GM21423 (cell line): ENCODE results near the gene ZYG11A.
"Not testable (repeated sequence)": the region's sequence is repeated elsewhere in the genome, so short reads cannot be mapped to it uniquely, and the experiment has no call there.

Source experiments
- ATAC-seq: cut with Tn5 transposase; IDR thresholded peaks from one replicate; pipeline ENCODE4 v1.9.1; 2021; ENCODE audit warnings: mild to moderate bottlenecking, moderate library complexity; ENCODE audit not compliant: unreplicated experiment

Gene ZYG11A

DNA sequence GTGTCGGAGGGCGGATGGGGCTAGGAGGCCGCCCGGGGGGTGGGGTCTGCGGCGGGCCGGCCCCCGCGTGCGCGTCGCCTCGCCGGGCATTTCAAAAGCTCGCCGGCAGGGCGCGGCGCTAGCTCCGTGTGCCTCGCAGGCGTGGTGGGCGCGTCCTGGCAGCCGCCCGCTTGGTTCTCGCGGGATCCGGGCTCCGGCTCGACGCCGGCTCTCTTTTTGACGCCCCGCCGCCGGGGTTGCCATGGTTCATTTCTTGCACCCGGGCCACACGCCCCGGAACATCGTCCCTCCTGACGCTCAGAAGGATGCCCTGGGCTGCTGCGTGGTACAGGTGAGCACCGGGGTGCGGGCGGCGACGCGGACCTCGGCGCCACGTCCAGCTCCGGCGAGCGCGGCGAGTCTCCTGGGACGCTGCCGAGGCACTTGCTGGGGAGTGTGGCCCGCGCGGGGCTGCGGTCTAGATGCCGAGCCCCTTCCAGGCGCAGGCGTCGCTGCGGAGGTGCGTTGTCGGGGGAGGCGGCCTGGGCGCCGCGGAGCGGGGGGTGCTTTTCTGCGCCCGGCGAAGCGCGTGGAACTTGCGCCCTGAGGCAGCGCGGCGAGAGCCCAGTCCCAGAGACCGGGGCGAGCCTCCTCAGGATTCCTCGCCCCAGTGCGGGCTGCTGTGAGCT lies at the start of gene ZYG11A:
Gene ZYG11A, plus strand, starts transcription at position 118 of the 668 bp plus-strand sequence. Its CDS starts 124 bp downstream, at position 242.
- ATAC-seq, result peak; percentile 85

DNA sequence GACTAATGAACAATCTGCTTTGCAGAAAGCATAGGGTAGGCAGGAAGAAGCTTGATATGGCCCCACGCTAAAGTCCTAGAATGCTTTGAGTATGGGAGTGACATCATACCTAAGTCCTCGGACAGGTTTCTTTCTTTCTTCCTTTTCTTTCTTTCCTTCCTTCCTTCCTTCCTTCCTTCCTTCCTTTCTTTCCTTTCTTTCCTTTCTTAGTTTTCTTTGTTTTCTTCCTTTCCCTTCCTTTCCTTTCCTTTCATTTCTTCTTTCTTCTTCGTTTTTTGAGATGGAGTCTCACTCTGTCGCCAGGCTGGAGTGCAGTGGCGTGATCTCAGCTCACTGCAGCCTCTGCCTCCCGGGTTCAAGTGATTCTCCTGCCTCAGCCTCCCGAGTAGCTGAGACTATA lies 48.8 kb upstream of the ZYG11A start:
- ATAC-seq, result not testable (repeated sequence)

DNA sequence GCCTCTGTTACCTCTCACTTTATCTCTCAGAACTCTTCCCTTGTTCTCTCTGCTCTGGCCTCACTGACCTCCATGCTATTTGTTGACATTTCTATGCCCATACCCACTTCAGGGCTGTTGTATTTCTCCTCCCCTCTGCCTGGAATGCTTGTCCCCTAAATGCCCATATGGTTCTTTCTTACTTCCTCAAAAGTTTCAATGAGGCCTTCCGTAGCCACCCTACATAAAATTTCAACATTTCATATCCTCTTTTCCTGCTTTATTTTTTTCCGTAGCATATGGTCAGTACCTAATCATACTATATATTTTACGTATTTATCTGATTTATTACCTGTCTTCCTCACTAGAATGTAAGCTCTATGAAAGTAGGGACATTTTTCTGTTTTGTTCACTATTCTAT lies 47.1 kb upstream of the ZYG11A start:
- no peak for ATAC-seq

DNA sequence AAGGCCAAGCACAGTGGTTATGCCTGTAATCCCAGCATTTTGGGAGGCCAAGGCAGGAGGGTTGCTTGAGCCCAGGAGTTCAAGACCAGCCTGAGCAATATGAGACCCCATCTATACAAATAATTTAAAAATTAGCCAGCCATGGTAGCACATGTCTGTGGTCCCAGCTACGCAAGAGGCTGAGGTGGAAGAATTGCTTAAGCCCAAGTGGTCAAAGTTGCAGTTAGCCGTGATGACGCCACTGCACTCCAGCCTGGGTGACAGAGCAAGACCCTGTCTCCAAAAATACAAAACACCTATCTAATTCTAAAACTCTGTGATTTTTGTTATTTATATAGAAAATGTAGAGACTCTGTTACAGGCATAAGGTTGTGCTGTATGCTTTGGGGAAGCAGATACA lies 44.2 kb upstream of the ZYG11A start:
- no peak for ATAC-seq

DNA sequence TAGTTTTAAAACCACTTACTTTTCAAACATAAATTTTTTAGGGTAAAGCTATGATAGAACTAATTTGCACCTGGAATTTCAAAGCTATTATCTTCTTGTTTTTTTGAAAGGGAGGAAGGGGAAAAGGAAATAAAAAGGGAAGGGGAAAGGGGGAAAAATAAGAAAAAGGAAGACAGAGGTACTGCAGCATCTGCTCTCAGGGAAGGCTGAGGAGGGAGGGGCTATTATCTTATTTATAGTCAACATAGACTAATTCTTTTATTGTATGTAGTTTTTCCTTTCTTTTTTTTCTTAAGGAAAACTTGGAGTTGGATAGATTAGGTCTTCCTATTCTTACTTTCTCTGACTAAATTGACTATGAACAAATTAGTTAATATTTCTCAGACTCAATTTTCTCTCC lies 41.5 kb upstream of the ZYG11A start:
- no peak for ATAC-seq

DNA sequence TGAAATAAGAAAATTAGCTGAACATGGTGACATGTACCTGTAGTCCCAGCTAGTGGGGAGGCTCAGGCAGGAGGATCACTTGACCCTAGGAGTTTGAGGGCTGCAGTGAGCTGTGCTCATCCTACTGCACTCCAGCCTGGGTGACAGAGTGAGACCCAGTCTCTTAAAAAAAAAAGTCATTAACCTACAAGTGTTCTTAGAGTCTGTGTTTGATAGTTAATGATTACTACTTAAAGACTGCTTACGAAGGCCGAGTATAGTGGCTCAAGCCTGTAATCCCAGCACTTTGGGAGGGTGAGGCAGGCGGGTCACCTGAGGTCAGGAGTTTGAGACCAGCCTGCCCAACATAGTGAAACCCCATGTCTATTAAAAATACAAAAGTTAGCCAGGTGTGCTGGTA lies 38.5 kb upstream of the ZYG11A start:
- not testable (repeated sequence) for ATAC-seq

DNA sequence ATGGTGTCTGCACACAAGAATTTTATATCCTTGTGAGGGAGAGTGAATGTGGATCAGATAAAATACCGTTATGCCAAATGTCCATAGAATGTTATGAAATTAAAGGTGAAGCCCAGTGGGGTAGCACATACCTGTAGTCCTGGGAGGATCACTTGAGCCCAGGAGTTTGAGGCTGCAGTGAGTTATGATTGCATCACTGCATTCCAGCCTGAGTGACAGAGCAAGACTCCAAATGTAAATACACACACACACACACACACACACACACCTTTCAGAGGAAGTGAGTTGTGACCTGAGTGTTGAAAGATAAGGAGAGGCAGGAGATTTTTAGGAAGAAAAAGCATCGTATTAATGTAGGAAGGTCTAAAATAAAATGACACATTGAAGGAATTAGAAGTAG lies 28.1 kb upstream of the ZYG11A start:
- ATAC-seq, result no peak

DNA sequence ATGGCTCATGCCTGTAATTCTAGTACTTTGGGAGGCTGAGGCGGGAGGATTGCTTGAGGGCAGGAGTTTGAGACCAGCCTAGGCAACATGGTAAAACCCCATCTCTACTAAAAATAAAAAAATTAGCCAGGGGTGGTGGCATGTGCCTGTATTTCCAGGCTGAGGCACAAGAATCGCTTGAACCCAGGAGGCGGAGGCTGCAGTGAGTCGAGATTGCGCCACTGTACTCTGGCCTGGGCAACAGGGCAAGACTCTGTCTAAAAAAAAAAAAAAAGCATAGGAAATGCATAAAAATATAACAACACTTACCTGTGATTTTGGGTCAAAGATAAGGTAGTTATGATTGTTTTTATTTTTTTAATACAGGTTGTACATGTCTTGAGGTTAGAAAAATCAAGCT lies 21.7 kb upstream of the ZYG11A start:
- ATAC-seq, result not testable (repeated sequence)

DNA sequence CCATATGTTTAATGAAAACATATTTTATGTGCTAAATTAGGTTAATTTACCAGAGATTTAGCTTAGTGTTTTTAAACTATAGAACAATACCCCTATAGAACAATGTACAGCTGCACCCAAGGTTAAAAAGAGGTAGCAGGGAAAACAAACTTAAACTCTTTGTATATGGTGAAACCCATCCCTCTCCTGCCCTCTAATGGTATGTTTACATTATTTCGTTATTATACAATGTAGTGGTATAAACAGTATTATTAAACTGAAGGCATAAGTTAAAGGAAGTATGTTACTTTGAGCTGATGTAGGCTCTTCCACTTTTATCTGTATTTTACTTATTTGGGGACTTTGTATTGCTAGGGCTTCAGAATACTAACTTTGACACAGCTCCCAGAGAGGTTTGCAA lies 16.7 kb upstream of the ZYG11A start:
- ATAC-seq, result no peak

DNA sequence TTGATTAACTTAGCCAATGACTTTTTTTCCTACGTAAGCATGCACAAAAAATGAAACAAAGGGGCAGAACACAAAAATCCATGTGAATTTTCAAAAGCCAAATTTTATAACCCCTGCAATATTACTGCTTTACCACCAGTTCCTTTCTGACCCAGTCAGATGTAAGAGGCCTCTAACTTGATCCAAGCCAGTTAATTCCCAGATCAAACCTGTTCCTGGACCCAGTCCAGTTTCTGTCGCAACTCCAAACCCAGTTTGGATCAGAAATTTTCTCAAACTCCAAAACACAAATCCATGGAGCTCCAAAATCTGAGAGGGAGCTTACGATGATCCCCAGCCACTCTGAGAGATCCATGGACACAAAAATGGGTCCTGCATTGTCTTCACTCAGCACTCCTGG lies 7.8 kb upstream of the ZYG11A start:
- ATAC-seq, result no peak

DNA sequence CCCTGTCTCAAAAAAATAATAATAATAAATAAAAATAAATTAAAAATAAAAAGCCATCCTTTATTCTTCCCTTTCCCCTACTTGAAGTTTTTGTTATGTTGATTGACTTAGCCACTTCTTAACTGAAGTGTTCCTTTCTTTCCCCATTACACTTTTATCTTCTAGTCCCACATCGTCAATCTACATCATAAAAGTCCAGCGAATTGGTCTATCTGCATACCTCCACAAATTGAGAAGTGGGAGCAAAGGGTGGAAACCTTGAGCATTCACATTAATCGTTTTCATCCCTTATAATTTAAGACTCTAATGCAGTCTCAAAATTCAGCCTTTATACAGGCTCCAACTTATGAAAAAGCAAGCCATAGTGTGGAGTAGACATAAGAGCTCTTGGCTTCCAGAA lies 6.5 kb upstream of the ZYG11A start:
- no peak for ATAC-seq

DNA sequence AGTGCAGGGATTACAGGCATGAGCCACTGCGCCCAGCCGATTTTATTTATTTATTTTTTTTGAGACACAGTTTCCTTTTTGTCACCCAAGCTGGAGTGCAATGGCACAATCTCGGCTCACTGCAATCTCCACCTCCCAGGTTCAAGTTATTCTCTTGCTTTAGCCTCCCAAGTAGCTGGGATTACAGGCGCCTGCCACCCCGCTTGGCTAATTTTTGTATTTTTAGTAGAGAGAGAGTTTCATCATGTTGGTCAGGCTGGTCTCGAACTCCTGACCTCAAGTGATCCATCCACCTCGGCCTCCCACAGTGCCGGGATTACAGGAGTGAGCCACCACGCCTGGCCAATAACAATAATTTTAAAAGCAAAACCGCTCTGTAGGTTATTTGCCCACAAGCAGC lies 3.4 kb upstream of the ZYG11A start:
- ATAC-seq, result not testable (repeated sequence)

DNA sequence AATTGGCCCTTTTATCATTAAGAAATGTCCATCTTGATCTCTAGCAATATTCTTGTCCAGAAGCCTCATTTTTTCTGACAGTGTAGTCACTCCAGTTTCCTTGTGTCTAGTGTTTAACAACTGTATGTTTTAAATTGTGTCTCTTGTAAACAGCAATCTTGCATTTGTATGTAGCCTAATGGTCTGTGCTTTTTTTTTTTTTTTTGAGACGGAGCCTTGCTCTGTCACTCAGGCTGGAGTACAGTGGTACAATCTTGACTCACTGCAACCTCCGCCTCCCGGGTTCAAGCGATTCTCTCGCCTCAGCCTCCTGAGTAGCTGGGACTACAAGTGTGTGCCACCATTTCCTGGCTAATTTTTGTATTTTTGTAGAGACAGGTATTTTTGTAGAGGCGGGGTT lies 2.6 kb downstream of the ZYG11A start:
- not testable (repeated sequence) for ATAC-seq

DNA sequence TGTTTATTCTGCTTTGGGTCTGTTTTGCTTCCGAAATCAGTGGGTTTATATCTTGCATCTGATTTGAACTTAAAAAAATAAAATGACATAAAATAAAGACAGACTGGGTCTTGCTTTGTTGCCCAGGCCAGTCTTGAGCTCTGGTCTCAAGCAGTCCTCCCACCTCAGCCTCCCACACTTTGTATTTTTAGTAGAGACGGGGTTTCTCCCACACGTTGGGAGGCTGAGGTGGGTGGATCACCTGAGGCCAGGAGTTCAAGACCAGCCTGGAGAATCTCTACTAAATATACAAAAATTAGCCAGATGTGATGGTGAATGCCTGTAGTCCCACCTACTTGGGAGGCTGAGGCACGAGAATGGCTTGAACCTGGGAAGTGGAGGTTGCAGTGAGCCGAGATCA lies 5.9 kb downstream of the ZYG11A start:
- ATAC-seq, result no peak

DNA sequence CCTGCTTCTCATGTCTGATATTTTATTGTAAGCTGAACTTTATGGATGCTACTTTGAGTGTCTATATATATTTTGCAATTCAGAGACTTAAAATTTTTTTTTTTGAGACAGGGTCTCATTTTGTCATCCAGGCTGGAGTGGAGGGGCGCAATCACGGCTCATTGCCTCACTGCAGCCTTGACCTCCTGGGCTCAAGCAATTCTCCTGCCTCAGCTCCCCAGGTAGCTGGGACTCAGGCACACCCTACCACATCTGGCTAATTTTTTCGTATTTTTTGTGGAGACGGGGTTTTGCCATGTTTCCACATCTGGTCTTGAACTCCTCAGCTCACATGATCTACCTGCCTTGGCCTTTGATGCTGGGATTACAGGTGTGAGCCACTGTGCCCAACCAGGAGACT lies 8.4 kb downstream of the ZYG11A start:
- no peak for ATAC-seq

DNA sequence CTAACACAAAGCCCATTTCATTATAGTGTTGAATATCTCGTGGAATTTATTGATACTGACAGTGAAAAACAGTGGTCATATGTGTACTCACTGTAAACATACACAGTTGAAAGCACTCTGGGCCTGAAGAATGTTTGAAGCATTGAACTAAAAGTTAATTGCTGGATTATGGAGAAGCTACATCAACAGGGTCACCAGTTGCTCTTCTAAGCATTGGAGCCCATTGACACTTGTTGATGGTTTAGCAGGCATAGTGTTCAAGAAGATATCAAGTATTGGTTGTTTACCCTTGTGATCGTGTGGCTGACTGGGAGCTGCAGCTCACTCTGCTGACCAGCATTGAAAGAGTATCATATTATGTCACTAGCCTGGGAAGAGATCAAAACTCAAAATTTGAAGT lies 10.3 kb downstream of the ZYG11A start:
- ATAC-seq, result no peak

DNA sequence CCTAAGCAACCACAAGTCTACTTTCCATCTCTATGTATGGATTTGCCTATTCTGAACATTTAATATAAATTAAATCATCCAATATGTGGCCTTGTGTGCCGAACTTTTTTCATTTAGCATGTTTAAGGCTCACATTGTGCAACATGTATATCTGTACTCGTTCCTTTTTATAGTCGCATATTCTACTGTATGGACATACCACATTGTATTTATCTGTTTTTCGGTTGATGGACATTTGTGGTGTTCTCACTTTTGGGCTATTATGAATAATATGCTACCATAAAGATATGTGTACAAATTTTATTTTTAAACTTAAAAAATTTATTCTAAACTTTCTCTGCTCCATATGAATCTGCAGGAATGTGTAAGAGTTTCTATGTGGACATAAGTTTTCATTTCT lies 13.0 kb downstream of the ZYG11A start:
- ATAC-seq, result no peak

DNA sequence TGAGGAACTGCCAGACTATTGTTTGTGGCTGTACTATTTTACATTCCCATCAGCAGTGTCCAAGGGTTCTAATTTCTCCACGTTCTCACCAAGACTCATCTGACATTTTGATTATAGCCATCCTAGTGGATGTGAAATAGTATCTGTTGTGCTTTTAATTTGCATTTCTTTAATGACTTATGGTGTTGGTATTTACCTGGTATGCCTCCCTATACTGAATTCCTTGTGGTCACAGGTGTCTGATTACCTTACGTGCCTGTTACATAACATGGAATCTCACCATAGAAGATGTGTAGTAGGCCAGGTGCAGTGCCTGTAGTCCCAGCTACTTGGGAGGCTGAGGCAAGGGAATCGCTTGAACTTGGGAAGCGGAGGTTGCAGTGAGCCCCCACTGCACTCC lies 13.5 kb downstream of the ZYG11A start:
- no peak for ATAC-seq

DNA sequence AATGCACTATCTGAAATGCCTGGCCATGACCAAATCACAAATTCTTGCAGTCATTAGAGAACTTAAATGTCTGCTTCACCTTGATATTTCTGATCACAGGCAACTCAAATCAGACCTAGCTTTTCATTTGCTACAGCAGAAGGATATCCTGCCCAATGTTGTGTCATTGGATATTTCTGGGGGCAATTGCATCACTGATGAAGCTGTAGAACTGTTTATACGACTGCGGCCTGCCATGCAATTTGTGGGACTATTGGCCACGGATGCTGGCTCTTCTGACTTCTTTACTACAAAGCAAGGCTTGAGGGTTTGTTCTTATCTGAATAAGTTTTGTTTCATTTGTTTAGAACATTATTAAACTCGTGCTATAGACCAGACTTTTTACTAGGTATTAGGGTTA lies 14.9 kb downstream of the ZYG11A start:
- no peak for ATAC-seq

DNA sequence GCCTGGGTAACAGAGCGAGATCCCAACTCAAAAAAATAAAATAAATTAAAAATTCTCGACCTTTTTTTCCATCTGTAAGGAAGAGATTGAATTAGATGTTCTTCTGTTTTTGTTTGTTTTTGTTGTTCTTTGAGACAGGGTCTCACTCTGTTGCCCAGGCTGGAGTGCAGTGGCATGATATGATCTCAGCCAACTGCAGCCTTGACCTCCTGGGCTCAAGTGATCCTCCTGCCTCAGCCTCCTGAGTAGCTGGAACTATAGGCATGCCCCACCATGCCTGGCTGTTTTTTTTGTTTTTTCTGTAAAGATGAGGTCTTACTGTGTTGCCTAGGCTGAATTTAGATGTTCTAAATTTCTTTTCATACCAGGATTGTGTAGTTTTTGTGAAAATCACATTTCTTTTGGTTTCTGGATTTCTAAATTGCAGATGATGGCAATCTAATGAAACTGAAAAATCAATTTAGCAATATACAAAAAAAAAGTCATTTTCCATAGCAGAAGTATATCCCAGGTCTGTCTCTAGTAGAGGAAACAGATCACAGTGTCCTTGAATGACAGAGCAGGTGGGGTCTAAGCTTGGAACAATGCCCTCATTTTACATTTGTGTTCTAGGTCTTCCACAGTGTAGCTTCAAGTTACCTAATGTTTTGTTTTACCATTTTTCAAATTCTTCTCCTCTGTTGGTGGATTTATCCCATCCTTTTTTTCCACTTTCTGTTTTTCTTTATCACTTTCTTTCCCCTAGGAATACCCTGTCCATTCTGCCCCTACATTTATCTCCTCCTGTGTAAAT lies 20.3 kb downstream of the ZYG11A start:
- no peak for ATAC-seq

DNA sequence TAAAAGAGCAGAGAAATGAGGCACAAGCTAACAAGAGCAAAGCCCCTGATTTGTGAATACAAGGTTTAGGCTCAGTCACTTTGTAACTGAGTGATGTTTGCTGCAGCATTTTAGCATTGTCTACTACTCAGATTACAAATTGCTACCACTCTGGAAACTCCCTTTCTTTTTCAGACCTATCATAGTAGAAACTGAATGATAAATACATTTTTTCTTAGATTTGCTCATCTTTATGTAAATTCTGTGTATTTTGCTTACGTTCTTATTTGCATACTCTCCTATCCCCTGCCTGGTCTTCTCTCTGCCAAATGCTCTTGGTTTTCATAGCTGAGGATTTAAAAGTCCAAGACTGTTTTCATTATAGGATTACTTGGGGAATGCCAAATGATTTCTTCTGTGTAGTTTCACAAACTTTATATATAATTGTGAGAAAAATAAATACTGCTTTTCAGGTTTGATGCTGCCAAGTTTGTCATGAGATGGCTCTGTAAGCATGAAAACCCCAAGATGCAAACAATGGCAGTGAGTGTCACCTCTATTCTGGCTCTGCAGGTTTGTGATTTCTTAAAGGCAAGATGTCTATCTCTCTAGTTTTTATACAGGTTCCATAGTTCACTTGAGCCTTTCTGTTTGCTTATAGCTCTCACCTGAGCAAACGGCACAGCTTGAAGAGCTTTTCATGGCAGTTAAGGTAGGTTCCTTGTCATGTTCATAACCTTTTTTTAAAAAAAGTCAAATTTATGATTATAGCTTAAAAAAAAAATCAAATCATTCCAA lies 24.7 kb downstream of the ZYG11A start:
- peak; percentile 91 for ATAC-seq

DNA sequence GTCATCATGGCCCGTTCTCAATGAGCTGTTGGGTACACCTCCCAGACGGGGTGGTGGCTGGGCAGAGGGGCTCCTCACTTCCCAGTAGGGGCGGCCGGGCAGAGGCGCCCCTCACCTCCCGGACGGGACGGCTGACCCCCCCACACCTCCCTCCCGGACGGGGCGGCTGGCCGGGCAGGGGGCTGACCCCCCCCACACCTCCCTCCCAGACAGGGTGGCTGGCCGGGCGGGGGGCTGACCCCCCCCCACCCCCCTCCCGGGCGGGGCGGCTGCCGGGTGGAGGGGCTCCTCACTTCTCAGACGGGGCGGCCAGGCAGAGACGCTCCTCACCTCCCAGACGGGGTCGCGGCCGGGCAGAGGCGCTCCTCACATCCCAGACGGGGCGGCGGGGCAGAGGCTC lies 27.2 kb downstream of the ZYG11A start:
- not testable (repeated sequence) for ATAC-seq
